ENCODE measurements around the gene NUP133.

- TF ChIP-seq CTCF (conservative IDR thresholded peaks at IDR 0.05) (no peak), ZFX (IDR thresholded peaks at IDR 0.05) (no peak)
These were observed 77.3 kb downstream of the NUP133 start for GRCh38 chr1:229430761-229431283.
